ENCODE measurements around the gene SOX10.
"Not testable (repeated sequence)": the region's sequence is repeated elsewhere in the genome, so short reads cannot be mapped to it uniquely, and the experiment has no call there.

Gene SOX10

GRCh38 chr22:37965940-37966664, 18.3 kb downstream of the SOX10 start:
- FAIRE-seq (no peak), DNase-seq (ENCODE audit: low spot score) (no peak)

GRCh38 chr22:37961062-37961461, 23.3 kb downstream of the SOX10 start:
- no peak for DNase-seq (ENCODE audit: low spot score)
- no peak for FAIRE-seq

- FAIRE-seq: peak; percentile 35
- DNase-seq (ENCODE audit: low spot score): no peak
Measured at GRCh38 chr22:37959231-37959825, 25.0 kb downstream of the SOX10 start.

GRCh38 chr22:37957232-37957631, 27.1 kb downstream of the SOX10 start:
- FAIRE-seq (no peak), DNase-seq (ENCODE audit: low spot score) (no peak)

- DNase-seq (ENCODE audit: low spot score); FAIRE-seq: not testable (repeated sequence)
Measured at GRCh38 chr22:37955825-37956397, 28.4 kb downstream of the SOX10 start.

GRCh38 chr22:37954686-37955085, 29.7 kb downstream of the SOX10 start:
- DNase-seq (ENCODE audit: low spot score) (no peak), FAIRE-seq (no peak)

GRCh38 chr22:37953437-37954179, 30.7 kb downstream of the SOX10 start, which contains the start of the genes C22orf23 and POLR2F:
C22orf23 (minus strand) TSS chr22:37953601; CDS start chr22:37953149, 452 bp downstream.
POLR2F (plus strand) TSS chr22:37953699; CDS start chr22:37953788, 89 bp downstream.
- FAIRE-seq: peak; percentile 98
- DNase-seq (ENCODE audit: low spot score): peak; percentile 100

GRCh38 chr22:37953062-37953436, 31.3 kb downstream of the SOX10 start:
- DNase-seq (ENCODE audit: low spot score) (peak; percentile 27), FAIRE-seq (no peak)

GRCh38 chr22:37952629-37953028, 31.7 kb downstream of the SOX10 start:
- DNase-seq (ENCODE audit: low spot score); FAIRE-seq: not testable (repeated sequence)

- FAIRE-seq (no peak), DNase-seq (ENCODE audit: low spot score) (peak; percentile 39)
Measured at GRCh38 chr22:37951305-37951704, 33.0 kb downstream of the SOX10 start.

GRCh38 chr22:37947142-37947795, 37.1 kb downstream of the SOX10 start:
- DNase-seq (ENCODE audit: low spot score): not testable (repeated sequence)
- FAIRE-seq: peak; percentile 72

GRCh38 chr22:37944423-37944822, 39.9 kb downstream of the SOX10 start:
- not testable (repeated sequence) for DNase-seq (ENCODE audit: low spot score); FAIRE-seq

GRCh38 chr22:37943825-37944198, 40.5 kb downstream of the SOX10 start:
- FAIRE-seq: no peak

GRCh38 chr22:37943136-37943824, 41.1 kb downstream of the SOX10 start:
- no peak for DNase-seq (ENCODE audit: low spot score)
- no peak for FAIRE-seq

More at GRCh38 chr22:37943825-37944198, 40.5 kb downstream of the SOX10 start:
- no peak for DNase-seq (ENCODE audit: low spot score)

GRCh38 chr22:37942133-37942532, 42.2 kb downstream of the SOX10 start:
- FAIRE-seq: no peak
- DNase-seq (ENCODE audit: low spot score): no peak

GRCh38 chr22:37940698-37941376, 43.5 kb downstream of the SOX10 start:
- FAIRE-seq: no peak
- no peak for DNase-seq (ENCODE audit: low spot score)

GRCh38 chr22:37933711-37934376, 50.5 kb downstream of the SOX10 start:
- DNase-seq (ENCODE audit: low spot score) (peak; percentile 98), FAIRE-seq (peak; percentile 73)

- FAIRE-seq (no peak), DNase-seq (ENCODE audit: low spot score) (no peak)
Measured at GRCh38 chr22:37932821-37933578, 51.4 kb downstream of the SOX10 start.

- DNase-seq (ENCODE audit: low spot score): no peak
- FAIRE-seq: no peak
Measured at GRCh38 chr22:37932401-37932800, 52.0 kb downstream of the SOX10 start.

All from urothelium cell line (cell line).